GM10847 (cell line): Measurements from ENCODE around the gene ACTR3.

Experiments used
- POLR2A ChIP-seq: IDR thresholded peaks from 2 replicates; pipeline ENCODE4 v1.6.1; 2011; ENCODE audit not compliant: insufficient read length; ENCODE audit errors: extremely low read depth

ACTR3 gene

DNA sequence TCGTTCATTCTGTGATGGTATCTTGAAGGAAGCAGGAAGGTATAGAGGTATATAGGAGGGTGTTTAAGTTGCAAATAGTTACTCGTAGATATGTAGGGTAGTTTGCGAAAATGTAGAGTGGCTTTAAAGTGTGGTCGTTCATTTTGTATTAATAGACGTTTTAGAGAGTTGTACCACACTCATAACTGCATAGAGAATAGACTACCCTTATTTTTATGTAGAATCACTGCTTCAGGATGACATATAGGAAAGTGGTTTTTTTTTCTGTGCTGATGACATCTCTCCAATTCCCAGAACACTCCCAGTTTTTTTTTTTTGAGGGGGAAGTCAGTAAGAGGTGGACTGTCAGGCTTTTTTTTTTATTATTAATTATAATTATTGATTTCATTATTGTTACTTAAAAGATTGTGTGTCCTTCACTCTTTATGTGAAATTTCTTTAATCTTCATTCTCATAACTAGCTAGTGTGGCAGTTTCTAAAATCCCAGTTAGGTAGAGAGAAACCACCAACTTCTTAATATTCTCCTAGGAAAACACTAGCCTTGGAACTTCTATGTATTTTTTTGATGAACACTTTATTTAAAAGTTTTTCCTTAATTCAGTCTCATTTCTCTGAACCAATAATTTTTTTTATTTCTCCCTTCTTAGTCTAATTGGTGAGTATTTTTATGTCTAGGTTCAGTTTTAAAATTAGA lies 1.5 kb downstream of the ACTR3 start:
- no peak for TF ChIP-seq POLR2A

DNA sequence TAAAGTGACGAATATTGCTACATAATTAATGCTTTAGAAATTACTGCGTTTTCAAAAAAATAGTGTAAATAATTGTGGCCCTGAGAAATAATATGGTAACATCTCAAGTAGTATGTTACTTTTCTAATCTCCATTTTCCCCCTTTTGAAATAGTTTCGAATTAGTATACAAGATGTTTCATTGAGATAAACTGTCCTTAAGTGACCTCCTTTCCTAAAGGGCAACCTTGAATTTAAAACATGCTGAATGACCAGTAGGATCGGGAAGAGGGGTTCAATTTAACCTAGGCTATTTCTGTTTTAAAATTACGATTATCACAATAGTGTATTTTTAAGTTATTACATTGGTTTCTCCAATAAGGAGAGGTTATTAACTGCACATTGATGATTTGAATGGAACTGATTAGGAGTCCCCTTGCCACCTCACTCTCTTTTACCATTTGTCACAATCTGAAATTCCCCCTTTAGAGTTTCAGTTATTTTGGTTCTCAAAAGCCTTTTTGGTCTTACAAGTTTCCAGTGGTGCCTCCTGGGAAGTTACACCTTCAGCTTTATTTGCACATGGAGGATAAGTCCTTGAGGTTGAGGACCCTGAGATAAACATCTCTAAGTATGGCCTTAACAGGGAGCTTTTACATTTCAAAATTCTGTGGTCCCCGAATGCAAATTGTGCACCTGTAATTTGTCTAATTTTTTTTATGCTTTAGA lies 2.3 kb downstream of the ACTR3 start:
- no peak for TF ChIP-seq POLR2A

DNA sequence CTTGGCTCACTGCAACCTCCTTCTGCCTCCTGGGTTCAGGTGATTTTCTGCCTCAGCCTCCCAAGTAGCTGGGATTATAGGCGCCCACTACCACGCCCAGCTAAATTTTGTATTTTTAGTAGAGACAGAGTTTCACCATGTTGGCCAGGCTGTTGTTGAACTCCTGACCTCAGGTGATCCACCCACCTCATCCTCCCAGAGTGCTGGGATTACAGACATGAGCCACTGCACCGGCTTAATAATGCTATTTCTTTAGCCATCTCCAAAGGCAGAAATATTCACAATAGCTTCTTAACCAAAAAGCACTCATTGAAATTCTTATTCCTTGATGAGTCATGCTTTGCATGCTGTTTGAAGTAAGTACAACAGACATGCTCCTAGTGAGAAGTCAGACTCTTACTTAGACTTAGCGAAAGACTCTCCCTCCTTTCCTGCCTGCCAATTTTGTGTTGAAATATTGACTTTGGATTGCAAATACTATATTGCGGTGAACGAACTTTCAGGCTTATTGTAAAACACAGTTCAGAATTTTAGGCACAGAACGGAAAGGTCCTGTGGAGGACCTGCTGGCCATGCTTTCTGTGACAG lies 4.4 kb downstream of the ACTR3 start:
- TF ChIP-seq POLR2A: no peak

- no peak for TF ChIP-seq POLR2A
These were observed 5.4 kb downstream of the ACTR3 start for GRCh38 chr2:113895301-113895700.

- no peak for TF ChIP-seq POLR2A
These were observed 6.1 kb downstream of the ACTR3 start for GRCh38 chr2:113895819-113896563.

DNA sequence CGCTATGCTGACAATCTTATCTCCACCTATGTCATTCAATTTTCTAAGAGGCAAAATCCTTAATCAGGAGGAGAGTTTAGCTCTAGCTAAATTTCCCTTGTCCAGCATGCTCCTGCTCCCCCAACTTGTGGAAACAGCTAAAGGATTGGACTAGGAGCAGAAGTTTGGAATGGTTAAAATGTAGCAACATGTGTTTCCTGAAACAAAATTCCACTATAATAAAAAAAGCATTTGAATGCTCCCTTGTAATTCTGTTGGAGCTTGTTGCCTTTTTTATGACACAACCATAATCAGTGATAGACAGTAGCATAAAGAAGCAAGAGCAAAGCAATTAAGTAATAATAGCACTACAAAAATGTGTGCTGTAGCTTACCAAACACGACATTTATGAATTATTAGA lies 6.9 kb downstream of the ACTR3 start:
- TF ChIP-seq POLR2A: no peak

DNA sequence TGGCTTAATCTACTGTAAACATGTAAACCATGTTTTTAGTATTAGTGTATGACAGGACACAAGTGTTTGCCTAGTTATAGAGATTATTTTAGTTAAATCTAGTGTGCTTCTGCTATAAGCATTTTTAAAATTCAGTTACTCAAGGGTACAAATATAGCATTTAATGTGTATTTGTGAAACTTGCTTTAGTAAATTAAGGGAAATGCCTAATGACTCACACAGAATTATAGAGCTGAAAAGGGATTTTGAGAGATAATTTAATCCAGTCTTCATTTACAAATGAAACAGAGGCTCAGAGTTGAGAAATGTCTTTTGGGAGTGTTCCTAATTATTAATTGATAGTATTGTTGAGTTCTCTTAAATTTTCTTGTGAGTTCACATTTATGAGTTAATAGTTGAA lies 8.2 kb downstream of the ACTR3 start:
- TF ChIP-seq POLR2A: no peak

GRCh38 chr2:113899166-113899565 lies 9.3 kb downstream of the ACTR3 start:
- TF ChIP-seq POLR2A: no peak

DNA sequence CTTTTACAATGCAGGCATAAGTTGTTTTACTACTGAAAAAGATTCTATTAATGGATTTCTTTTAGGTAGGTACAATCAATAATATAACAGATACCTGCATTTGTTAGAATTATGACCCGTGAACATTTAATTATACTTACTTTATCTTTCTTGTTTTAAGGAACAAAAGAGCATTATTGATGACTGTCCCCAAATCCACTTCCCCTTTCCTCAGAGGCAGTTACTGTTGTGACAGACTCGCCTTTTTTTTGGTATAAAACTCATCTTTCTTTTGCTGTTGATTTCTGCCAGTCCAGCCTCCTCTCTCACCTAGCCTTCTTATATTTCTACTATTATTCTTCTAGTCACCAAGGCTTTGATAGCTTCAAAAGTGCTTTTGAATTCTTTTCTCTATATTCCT lies 12.1 kb downstream of the ACTR3 start:
- TF ChIP-seq POLR2A: no peak

- no peak for TF ChIP-seq POLR2A
These were observed 16.0 kb downstream of the ACTR3 start for GRCh38 chr2:113905886-113906285.

DNA sequence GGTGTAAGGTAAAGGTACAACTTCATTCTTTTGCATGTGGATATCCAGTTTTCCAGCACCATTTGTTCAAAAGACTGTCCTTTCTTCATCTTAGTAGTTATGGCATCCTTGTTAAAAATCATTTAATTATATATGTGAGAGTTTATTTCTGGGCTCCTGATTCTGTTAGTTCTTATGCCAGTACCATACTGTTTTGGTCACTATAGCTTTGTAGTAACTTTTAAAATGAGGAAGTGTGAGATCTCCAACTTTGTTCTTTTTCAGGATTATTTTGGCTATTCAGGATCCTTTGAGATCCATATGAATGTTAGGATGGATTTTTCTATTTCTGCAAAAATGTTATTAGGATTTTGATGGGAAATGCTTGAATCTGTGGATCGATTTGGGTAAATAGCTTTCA lies 16.8 kb downstream of the ACTR3 start:
- no peak for TF ChIP-seq POLR2A

DNA sequence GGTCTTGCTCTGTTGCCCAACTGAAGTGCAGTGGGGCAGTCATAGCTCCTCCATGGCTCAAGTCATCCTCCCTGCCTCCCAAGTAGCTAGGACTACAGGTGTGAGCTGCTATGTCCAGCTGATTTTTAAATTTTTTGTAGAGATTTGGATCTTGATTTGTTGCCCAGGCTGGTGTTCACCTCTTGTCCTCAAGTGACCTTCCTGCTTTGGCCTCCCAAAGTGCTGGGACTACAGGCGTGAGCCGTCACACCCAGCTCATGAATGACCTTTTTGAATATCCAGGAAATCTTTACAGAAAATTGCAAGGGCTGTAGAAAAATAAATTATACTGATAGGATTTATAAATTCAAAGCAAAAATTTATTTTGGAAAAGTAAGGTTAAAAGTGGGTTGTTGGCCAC lies 17.4 kb downstream of the ACTR3 start:
- TF ChIP-seq POLR2A: no peak

GRCh38 chr2:113910110-113910717 lies 20.3 kb downstream of the ACTR3 start:
- TF ChIP-seq POLR2A: no peak

GRCh38 chr2:113910967-113911678 lies 21.2 kb downstream of the ACTR3 start:
- TF ChIP-seq POLR2A: no peak
